Activated CD8-positive, alpha-beta memory T cell treated with anti-CD3 and anti-CD28 coated beads for 4 hours (primary cell): Measurements from ENCODE around the gene ALPK1.
A peak's percentile ranks its signal among the peaks of the same experiment; 100 is the strongest.
"Not testable (repeated sequence)": the region's sequence is repeated elsewhere in the genome, so short reads cannot be mapped to it uniquely, and the experiment has no call there.

ENCODE experiments used
- DNase-seq, 2 donors: peaks; one replicate each; pipeline ENCODE4 v3.0.0-alpha.2; 2020; ENCODE audit warnings: low read depth in 2 of 2

ALPK1 gene

GRCh38 chr4:112284662-112285411, 12.3 kb upstream of the ALPK1 start:
- no peak for DNase-seq

DNA sequence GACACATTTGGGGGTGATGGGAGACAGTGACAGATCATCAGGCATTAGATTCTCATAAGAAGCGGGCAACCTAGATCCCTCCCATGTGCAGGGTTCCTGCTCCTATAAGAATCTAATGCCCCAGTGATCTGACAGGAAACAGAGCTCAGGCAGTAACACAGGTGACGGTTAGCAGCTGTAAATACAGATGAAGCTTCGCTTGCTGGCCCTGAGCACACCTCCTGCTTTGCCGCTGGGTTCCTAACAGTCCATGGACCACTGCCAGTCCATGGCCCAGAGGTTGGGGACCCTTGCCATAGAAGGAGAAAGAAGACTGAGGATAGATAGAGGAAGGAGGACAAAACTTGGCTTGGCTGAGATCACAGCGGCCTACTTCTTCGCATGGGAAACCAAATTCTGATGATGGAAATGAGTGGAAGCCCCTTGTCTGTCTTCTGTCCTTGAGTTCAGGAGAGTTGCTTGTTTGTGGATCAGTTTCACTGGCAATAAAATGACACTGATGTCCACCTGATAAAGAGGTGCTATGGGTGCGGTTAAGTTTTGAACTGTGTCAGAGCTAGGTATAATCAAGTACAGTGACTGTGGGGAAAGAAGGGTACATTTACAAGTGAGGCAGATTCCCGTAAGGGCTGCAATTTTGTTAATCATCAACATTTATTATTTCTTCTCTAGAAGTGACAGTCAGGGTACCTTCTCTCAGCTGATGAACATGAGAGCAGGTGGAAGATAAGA, 9.7 kb upstream of the ALPK1 start:
- DNase-seq: no peak

- DNase-seq: no peak
Observed at GRCh38 chr4:112288455-112288854, 8.7 kb upstream of the ALPK1 start.

DNA sequence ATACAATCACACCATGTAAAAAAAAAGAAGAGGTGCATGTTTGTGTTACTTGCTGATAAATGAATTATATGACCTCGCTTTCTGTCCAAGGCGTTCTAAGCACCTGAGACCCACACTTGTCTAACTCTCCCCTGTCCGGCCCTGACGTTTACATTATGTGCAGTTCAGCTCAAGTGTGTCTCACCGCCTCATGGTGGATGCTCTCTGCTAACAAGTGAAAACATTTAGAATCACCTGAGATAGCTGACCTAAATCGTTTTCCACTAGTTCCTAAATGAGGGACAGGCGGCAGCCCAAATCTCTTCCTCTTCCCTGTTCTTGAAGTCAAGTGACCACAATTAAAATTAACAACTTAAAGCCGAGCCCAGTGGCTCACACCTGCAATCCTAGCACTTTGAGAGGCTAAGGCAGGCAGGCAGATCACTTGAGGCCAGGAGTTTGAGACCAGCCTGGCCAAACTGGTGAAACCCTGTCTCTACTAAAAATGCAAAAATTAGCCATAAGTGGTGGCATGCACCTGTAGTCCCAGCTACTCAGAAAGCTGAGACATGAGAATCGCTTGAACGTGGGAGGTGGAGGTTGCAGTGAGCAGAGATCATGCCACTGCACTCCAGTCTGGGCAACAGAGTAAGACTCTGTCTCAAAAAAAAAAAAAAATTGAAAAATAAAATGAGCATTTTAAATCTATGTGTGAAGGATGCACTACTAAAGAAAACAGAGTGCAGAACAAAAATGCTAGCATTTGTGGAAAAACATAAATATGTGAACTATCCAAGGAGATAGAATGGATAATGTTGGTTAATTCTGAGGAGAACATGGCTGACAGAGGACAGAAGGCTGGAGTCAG, 7.5 kb upstream of the ALPK1 start:
- no peak for DNase-seq

DNA sequence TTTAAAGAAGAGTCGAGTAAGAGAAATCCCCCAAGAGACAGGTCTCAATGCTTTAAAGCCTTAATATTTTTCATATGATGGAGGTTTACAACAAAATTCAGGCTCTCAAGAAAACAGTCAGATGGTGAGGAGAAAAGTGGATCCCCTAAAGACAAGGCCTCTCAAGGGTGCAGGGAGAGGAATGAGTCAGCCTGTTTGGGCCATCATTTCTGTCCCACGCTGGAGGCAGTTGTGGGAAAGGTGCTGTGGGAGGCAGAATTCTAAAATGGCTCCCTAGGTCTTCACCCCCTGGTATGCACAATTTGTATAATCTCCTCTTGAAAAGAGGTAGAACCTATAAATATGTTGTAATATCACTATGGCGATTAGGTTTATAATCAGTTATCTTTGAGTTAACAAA, 6.8 kb upstream of the ALPK1 start:
- no peak for DNase-seq

GRCh38 chr4:112299721-112300120, 2.6 kb downstream of the ALPK1 start:
- DNase-seq: no peak

GRCh38 chr4:112302320-112303274, 5.4 kb downstream of the ALPK1 start:
- no peak for DNase-seq

DNA sequence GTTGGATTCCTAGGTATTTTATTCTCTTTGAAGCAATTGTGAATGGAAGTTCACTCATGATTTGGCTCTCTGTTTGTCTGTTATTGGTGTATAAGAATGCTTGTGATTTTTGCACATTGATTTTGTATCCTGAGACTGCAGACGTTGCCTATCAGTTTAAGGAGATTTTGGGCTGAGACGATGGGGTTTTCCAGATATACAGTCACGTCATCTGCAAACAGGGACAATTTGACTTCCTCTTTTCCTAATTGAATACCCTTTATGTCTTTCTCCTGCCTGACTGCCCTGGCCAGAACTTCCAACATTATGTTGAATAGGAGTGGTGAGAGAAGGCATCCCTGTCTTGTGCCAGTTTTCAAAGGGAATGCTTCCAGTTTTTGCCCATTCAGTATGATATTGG, 8.3 kb downstream of the ALPK1 start:
- not testable (repeated sequence) for DNase-seq

DNA sequence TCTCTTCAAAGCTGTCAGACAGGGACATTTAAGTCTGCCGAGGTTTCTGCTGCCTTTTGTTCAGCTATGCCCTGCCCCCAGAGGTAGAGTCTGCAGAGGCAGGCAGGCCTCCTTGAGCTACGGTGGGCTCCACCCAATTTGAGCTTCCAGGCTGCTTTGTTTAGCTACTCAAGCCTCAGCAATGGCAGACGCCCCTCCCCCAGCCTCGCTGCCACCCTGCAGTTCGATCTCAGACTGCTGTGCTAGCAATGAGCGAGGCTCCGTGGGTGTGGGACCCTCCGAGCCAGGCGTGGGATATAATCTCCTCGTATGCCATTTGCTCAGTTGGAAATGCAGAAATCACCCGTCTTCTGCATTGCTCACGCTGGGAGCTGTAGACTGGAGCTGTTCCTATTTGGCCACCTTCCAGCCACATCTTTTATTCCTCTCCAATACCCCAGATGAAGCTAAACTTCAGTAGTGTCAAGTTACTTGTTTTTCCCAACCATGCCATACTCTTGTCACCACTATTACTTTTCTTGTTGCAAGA, 12.2 kb downstream of the ALPK1 start:
- DNase-seq: not testable (repeated sequence)

- no peak for DNase-seq
Observed at GRCh38 chr4:112311516-112311915, 14.3 kb downstream of the ALPK1 start.

DNA sequence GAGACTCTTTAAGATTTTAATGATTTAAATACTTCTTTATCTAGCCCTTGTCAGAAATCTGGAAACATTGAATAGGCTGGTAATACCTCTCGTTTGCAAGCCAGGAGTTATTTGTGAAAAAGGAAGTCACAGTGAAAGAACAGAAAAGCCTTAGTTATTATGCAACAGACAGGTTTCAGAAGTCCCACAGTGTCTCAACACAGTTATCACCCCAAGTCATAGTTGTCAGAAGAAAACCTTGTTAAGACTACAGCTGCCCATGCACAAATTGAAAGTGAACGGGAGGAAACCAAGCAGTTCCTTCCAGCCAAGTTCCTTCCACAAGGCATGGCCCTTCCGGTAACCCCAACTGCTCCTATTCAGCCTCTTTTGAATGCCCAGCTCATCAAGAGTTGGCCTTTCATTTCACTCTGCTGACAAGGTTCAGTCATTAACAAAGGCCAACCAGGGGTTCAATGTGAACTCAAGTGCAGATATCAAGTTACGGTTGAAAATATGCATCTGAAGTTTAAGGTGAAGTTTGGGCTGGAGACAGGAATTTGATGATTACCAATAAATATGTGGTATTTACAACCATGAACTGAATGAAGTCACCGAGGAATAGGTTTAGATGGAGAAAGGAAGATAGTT, 15.6 kb downstream of the ALPK1 start:
- DNase-seq: no peak

GRCh38 chr4:112315446-112315845, 18.3 kb downstream of the ALPK1 start:
- DNase-seq: no peak

DNA sequence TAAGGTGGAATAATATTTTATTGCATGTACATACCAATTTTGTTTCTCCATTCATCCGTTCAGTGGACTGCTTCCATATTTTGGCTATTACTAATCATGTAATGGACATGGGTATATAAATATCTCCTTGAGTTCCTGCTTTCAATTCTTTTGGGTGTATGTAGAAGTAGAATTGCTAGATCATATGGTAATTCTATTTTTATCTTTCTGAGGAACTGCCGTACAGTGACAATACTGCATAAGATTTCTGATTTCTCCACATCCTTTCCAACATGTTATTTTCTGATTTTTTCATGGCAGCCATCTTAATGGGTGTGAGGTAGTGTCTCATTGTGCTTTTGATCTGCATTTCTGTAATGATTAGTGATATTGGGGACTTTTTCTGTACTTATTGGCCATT, 19.2 kb downstream of the ALPK1 start:
- no peak for DNase-seq

GRCh38 chr4:112318239-112319142, 21.3 kb downstream of the ALPK1 start:
- DNase-seq: no peak

DNA sequence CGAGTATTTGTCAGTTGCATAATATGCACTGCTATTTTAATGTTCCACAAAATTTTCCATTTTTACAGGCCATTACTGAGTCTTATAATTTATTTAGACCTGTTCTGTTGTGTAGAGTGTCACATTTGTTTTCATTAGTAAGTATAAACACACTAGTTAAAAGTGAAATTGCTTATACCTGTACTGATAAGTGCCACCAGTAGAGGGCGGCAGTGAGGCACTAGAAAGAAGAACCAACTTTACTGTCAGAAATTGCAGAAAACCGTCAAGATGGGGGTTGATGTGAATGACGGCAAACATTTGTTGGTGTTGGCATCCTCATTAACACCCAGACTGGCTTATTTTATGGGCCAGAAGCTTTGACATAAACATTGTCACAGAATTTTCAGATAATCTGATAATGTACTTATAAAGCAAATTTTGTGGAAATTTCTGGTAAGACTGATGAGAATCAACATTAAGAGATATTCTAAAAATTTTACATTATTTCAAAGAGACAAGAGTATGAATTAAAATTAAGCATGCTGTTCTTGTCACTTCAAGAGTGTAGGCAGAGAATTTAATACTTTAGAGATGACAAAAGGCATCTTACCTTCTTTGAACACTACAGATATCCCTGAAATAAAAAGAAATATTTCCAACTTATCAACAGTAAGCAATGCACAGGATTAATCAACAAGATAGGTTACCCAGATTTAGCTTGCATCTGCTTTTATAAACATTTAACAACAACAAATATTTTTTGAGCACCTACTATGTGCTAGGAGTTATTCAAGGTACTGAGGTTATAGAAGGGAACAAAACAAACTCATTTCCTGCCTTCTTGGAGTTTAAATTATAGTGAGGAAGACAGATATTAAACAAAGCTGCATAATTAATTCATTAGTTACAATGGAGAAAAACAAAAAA, 24.9 kb downstream of the ALPK1 start:
- DNase-seq: peak; percentile 48 to 62

DNA sequence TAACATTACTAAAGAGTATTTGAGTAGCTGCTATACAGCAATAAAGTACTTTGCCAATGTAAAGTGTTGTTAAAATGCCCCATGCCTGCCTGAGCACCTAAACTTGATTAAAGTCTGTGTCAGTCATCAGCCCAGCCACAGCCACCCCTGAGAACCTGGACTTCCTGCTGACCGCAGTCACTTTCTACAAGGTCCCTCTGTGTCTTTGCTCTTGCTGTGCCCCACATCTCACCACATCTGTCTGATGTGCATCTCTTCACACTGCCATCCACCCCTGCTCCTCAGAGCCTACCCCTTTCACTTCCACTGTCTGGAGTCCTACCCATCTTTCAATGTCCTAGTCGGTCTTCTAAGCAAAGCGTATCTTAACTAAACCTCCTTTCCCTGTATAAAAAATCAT, 25.7 kb downstream of the ALPK1 start:
- DNase-seq: no peak

DNA sequence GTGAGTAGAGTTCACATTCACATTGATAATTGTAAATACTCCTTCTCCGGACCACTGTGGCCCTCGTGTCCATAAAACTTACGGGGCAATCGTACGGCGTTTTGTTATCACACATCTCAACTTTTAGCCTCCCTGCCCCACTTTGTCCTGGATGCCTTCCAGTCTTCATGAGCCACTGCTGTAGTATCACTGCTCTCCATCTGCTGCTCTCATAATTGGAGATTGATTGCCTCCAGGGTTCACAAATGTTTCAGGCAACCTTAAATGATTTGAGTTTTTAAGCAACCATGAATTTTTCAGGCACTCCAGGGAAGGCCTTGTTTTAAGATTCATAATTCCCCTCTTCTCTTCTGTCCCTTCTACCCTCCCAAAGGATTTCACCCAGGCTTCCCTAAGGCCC, 28.4 kb downstream of the ALPK1 start:
- DNase-seq: no peak

DNA sequence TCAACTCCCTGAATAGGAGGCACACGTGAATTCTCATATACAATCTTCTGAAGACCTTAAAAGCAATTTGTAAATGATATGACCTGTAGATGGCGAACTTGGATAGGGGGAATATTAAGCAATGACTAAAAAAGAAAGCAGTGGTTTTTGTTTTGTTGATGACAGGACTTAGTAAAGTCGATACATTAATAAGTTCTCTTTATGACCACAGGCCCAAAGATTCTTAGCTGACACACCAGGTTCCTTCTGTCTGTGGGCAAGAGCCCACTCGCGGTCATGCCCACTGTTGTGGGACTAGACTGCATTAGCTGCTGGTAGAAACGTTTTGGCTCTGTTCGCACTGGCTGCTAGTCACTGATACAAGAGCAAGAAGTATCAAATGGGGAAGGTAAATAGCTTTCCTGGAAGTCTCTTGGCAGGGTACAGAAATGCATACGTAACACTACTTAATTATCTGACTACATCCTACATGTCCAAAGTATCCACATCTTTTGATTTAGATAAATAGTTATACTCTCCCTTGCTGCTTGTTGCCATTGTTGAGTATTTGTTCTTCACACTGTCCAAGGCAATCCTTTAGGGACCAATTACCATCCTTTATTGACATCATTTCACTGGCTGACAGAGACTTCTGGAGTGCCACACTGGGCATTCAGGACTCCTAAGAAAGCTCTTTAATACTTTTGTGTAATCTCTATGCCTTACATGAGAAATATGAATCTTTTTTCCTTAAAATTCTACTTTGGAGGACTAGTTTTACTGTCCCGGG, 31.0 kb downstream of the ALPK1 start:
- no peak for DNase-seq
